DOHH2 (cell line): ENCODE data around the gene KRTAP5-5.

Source experiments
- H3F3A ChIP-seq: fragments of 200-600 bp; sonication (generic), shearing (Covaris generic); 2 replicates; pipeline ENCODE4 v1.6.0; 2016; ENCODE audit warnings: antibody characterized with exemption, mild to moderate bottlenecking; ENCODE audit not compliant: control insufficient read depth, insufficient read depth
- H3K27ac ChIP-seq: fragments of 200-600 bp; sonication (generic); 2 replicates; pipeline ENCODE4 v1.5.1; 2014; ENCODE audit warnings: low read depth, mild to moderate bottlenecking, low read length, moderate library complexity
- H3K27me3 ChIP-seq: fragments of 200-600 bp; sonication (generic); 2 replicates; pipeline ENCODE4 v1.6.1; 2014; ENCODE audit warnings: mild to moderate bottlenecking, low read length, mixed read lengths; ENCODE audit not compliant: control insufficient read depth
- H3K36me3 ChIP-seq: fragments of 200-600 bp; sonication (generic); 2 replicates; pipeline ENCODE4 v1.6.1; 2014; ENCODE audit warnings: mild to moderate bottlenecking, low read length, moderate library complexity, mixed read lengths; ENCODE audit not compliant: control insufficient read depth
- H3K4me1 ChIP-seq: fragments of 200-600 bp; sonication (generic); 2 replicates; pipeline ENCODE4 v1.6.1; 2014; ENCODE audit warnings: mild to moderate bottlenecking, low read length, mixed read lengths; ENCODE audit not compliant: control insufficient read depth
- H3K4me2 ChIP-seq: fragments of 200-600 bp; sonication (generic); 2 replicates; pipeline ENCODE4 v1.6.0; 2014; ENCODE audit warnings: mild to moderate bottlenecking, low read length, moderate library complexity
- H3K4me3 ChIP-seq: fragments of 200-600 bp; sonication (generic); 2 replicates; pipeline ENCODE4 v1.5.1; 2014; ENCODE audit warnings: mild to moderate bottlenecking, low read length, mixed read lengths
- H3K79me2 ChIP-seq: fragments of 200-600 bp; sonication (generic); 2 replicates; pipeline ENCODE4 v1.6.1; 2014; ENCODE audit warnings: mild to moderate bottlenecking, low read length, mixed read lengths; ENCODE audit not compliant: control insufficient read depth
- H3K9me2 ChIP-seq: fragments of 200-600 bp; sonication (generic); replicated peaks from 2 replicates; pipeline ENCODE4 v1.6.1; 2014; ENCODE audit warnings: mild to moderate bottlenecking, low read length, mixed read lengths; ENCODE audit not compliant: control insufficient read depth
- H3K9me3 ChIP-seq: fragments of 200-600 bp; sonication (generic); 2 replicates; pipeline ENCODE4 v1.6.1; 2014; ENCODE audit warnings: antibody characterized with exemption, low read length, mixed read lengths; ENCODE audit not compliant: control insufficient read depth, insufficient read depth
- H4K20me1 ChIP-seq: fragments of 200-600 bp; sonication (generic); 2 replicates; pipeline ENCODE4 v1.6.0; 2014; ENCODE audit warnings: low read depth, mild to moderate bottlenecking, antibody characterized with exemption, low read length, moderate library complexity; ENCODE audit not compliant: control insufficient read depth, insufficient read depth
- EZH2phosphoT487 ChIP-seq: fragments of 200-600 bp; sonication (generic); IDR thresholded peaks from 2 replicates; pipeline ENCODE4 v1.6.1; 2017; ENCODE audit warnings: borderline replicate concordance, mild to moderate bottlenecking, antibody characterized with exemption, low read length, moderate library complexity, mixed read lengths
- TF ChIP-seq, protein P1 (sequence below): fragments of 200-600 bp; sonication (generic); IDR thresholded peaks from one replicate; pipeline ENCODE4 v1.5.1; 2014; ENCODE audit warnings: antibody characterized with exemption, mild to moderate bottlenecking, low read depth, low read length; ENCODE audit not compliant: poor library complexity, severe bottlenecking

The KRTAP5-5 gene

DNA sequence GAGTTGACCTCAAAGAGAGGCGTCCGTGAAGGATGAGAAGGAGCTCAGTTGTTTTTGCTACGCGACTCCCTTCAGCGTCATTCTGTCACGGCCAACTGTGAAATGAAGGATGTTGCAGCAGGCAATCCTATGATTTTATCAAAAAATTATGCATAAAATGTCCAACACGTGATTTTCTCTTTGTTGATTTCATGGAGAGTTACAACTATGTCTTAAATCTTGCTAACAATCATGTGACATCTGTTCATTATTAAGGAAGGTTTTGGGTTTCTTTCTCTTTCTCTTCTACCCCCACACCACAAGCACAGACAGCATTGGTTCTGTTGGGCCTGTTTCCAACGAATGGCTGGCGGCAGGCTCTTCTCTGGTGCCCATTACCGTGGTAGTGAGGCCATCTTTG lies 11.3 kb upstream of the KRTAP5-5 start:
- Histone ChIP-seq H3K9me3 (no peaks in the 10 kb centered on the region), H3K4me1 (no peaks in the 10 kb centered on the region), H4K20me1 (no peaks in the 10 kb centered on the region), H3K27ac (no peak overlapping the region), H3K4me3 (no peak overlapping the region), H3K4me2 (no peak overlapping the region), H3K27me3 (no peaks in the 10 kb centered on the region; the same call in 1 of the 2 replicates), H3K9me2 (no peaks in the 10 kb centered on the region), H3F3A (no peaks in the 10 kb centered on the region), H3K36me3 (no peaks in the 10 kb centered on the region), H3K79me2 (no peaks in the 10 kb centered on the region)
- TF ChIP-seq, protein P1, sequence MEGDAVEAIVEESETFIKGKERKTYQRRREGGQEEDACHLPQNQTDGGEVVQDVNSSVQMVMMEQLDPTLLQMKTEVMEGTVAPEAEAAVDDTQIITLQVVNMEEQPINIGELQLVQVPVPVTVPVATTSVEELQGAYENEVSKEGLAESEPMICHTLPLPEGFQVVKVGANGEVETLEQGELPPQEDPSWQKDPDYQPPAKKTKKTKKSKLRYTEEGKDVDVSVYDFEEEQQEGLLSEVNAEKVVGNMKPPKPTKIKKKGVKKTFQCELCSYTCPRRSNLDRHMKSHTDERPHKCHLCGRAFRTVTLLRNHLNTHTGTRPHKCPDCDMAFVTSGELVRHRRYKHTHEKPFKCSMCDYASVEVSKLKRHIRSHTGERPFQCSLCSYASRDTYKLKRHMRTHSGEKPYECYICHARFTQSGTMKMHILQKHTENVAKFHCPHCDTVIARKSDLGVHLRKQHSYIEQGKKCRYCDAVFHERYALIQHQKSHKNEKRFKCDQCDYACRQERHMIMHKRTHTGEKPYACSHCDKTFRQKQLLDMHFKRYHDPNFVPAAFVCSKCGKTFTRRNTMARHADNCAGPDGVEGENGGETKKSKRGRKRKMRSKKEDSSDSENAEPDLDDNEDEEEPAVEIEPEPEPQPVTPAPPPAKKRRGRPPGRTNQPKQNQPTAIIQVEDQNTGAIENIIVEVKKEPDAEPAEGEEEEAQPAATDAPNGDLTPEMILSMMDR, result no peak
- TF ChIP-seq EZH2phosphoT487, result no peak

DNA sequence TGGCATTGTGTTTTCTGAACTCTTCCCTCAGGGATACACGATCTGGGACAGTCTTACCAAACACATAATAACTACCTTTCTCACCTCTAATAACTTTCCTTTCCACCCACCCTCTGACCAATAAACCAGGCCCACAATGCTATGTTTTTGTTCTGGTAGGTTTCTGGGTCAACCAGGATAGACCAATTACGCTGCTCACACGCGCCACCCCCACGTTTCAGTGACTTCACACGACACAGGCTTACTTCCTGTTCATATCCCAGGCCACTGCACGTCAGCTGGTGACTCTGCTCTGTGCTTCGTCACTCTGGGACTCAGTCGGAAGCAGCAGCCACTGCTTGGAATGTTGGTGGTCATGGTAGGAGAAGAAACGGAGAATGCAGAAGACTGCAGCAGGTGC lies 10.1 kb upstream of the KRTAP5-5 start:
- no peaks in the 10 kb centered on the region; the same call in 1 of the 2 replicates for H3K27me3 ChIP-seq

DNA sequence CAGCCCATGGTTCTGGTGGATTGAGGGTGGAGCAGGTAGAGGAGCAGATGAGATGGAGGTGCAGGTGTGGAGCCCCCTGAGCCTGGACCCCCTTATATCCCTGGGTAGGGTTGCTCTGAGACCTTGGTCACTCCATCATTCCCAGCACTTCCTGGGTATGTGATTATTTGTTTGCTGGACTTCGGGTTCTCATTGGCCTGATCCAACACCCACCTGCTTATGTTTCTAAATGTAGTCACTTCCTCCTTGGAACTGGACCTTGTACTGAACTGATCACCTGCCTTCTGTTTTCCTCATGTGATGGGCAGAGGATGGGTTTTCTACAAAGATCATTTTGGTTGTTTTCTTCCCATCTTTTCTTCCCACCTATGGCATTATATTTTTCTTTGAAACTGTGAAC lies 7.5 kb upstream of the KRTAP5-5 start, which contains the start of gene KRTAP5-4:
TSS of gene KRTAP5-4 (minus strand) at position 53 of the 400 bp plus-strand sequence. CDS start at position 8, 45 bp downstream.
- H3K36me3 ChIP-seq, result no peaks in the 10 kb centered on the region
- no peaks in the 10 kb centered on the region for H3K9me3 ChIP-seq
- H3K4me3 ChIP-seq, result no peak within 1 kb of the TSS
- no peak within 1 kb of the TSS for H3K4me2 ChIP-seq
- no peaks in the 10 kb centered on the region for H4K20me1 ChIP-seq
- no peak for TF ChIP-seq EZH2phosphoT487
- TF ChIP-seq, protein P1, result no peak
- H3K27ac ChIP-seq, result no peak within 1 kb of the TSS
- no peaks in the 10 kb centered on the region for H3K9me2 ChIP-seq
- H3F3A ChIP-seq, result no peaks in the 10 kb centered on the region
- H3K27me3 ChIP-seq, result no peaks in the 10 kb centered on the region
- H3K79me2 ChIP-seq, result no peaks in the 10 kb centered on the region
- no peaks in the 10 kb centered on the region for H3K4me1 ChIP-seq

More for the DNA sequence above, 10.1 kb upstream of the KRTAP5-5 start:
- Histone ChIP-seq H3K4me1 (no peaks in the 10 kb centered on the region), H3K36me3 (no peaks in the 10 kb centered on the region), H3K4me3 (no peak overlapping the region), H3K4me2 (no peak overlapping the region), H4K20me1 (no peaks in the 10 kb centered on the region), H3K9me3 (no peaks in the 10 kb centered on the region), H3K9me2 (no peaks in the 10 kb centered on the region), H3F3A (no peaks in the 10 kb centered on the region), H3K27ac (no peak overlapping the region), H3K79me2 (no peaks in the 10 kb centered on the region)
- TF ChIP-seq EZH2phosphoT487, result no peak
- TF ChIP-seq, protein P1, result no peak

DNA sequence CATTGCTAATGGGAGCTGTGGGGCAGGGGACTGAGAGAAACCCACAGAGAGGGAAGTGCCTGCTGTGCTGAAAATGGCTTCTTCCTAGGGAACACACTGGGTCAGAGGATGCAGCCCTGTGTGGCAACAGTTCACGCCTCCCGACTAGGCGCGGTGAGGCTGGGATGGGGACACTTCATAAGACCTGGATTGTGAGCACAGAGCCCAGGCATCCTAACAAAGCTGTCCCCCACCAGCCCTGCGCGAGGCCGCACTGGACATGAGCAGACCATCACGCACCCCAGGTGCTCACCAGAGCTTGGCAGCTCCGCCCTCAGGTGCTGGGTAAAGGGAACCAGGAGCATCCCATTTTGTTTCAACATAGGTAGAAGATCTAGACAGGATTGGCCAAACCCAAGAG lies 5.9 kb upstream of the KRTAP5-5 start:
- H3K79me2 ChIP-seq, result no peaks in the 10 kb centered on the region
- H3K36me3 ChIP-seq, result no peaks in the 10 kb centered on the region
- no peak overlapping the region for H3K27ac ChIP-seq
- no peaks in the 10 kb centered on the region for H3K9me3 ChIP-seq
- no peak overlapping the region for H3K4me2 ChIP-seq
- no peaks in the 10 kb centered on the region for H3K9me2 ChIP-seq
- H3K4me3 ChIP-seq, result no peak overlapping the region
- H3F3A ChIP-seq, result no peaks in the 10 kb centered on the region
- TF ChIP-seq, protein P1, result no peak
- no peak for TF ChIP-seq EZH2phosphoT487
- no peaks in the 10 kb centered on the region for H3K4me1 ChIP-seq
- H3K27me3 ChIP-seq, result no peaks in the 10 kb centered on the region
- H4K20me1 ChIP-seq, result no peaks in the 10 kb centered on the region
